ENCODE results near the gene GMPPA.

The GMPPA gene

GRCh38 chr2:219498280-219499057 lies at the start of gene GMPPA:
Gene GMPPA (plus strand): TSS chr2:219498891. CDS start chr2:219499976, 1,085 bp downstream.
- H3K27me3 ChIP-seq, result no peaks in the 10 kb centered on the region
- H3K27ac ChIP-seq, result peak within 1 kb of the TSS; percentile 96 to 99
- peaks cover 9 to 24% (median 19%) of the 10 kb centered on the region in 3 donors for H3K36me3 ChIP-seq
- peak; percentile 98 to 99 for DNase-seq
- intact Hi-C loops (cut with DNase I; ENCODE audit: low total_unique reads), result no loop called here
- peak within 1 kb of the TSS; percentile 69 to 73 for H3K4me3 ChIP-seq
- H3K9me3 ChIP-seq, result no peaks in the 10 kb centered on the region
- peak; percentile 12 to 27 for TF ChIP-seq CTCF (IDR thresholded peaks at IDR 0.05)
- H3K4me1 ChIP-seq, result peaks cover 0 to 46% (median 41%) of the 10 kb centered on the region in 4 donors

- Histone ChIP-seq H3K4me1 (peaks cover 0 to 96% (median 89%) of the 10 kb centered on the region in 4 donors), H3K36me3 (peaks cover 13 to 45% (median 35%) of the 10 kb centered on the region in 3 donors), H3K9me3 (no peaks in the 10 kb centered on the region), H3K27me3 (no peaks in the 10 kb centered on the region), H3K27ac (peak overlapping the region; percentile 96 to 97), H3K4me3 (peak overlapping the region; percentile 77 to 85)
- TF ChIP-seq CTCF (IDR thresholded peaks at IDR 0.05), result no peak
- intact Hi-C loops (cut with DNase I; ENCODE audit: low total_unique reads), result no loop called here
- DNase-seq, result no peak
These were observed 49.1 kb upstream of the GMPPA start for GRCh38 chr2:219449609-219450008.

GRCh38 chr2:219451661-219452360 lies 46.9 kb upstream of the GMPPA start:
- peak; percentile 89 to 97 for DNase-seq
- H3K4me1 ChIP-seq, result peaks cover 0 to 96% (median 83%) of the 10 kb centered on the region in 4 donors
- H3K36me3 ChIP-seq, result peaks cover 25 to 63% (median 41%) of the 10 kb centered on the region in 3 donors
- no peaks in the 10 kb centered on the region for H3K27me3 ChIP-seq
- H3K9me3 ChIP-seq, result no peaks in the 10 kb centered on the region
- intact Hi-C loops (cut with DNase I; ENCODE audit: low total_unique reads), result loop anchor here (2.0 kb wide), 1 partner anchor 17 kb away; the partner anchor contains the start of gene SPEG
- peak overlapping the region; percentile 77 to 85 for H3K4me3 ChIP-seq
- H3K27ac ChIP-seq, result peak overlapping the region; percentile 96 to 97
- TF ChIP-seq CTCF (IDR thresholded peaks at IDR 0.05), result no peak

GRCh38 chr2:219452361-219453317 lies 46.1 kb upstream of the GMPPA start:
- intact Hi-C loops (cut with DNase I; ENCODE audit: low total_unique reads), result loop anchor here (2.0 kb wide), 1 partner anchor 18 kb away; the partner anchor contains the start of gene SPEG

More at GRCh38 chr2:219452361-219453317, 46.1 kb upstream of the GMPPA start:
- Histone ChIP-seq H3K4me1 (peaks cover 0 to 96% (median 83%) of the 10 kb centered on the region in 4 donors), H3K27me3 (no peaks in the 10 kb centered on the region), H3K9me3 (no peaks in the 10 kb centered on the region), H3K27ac (peak overlapping the region; percentile 96 to 97), H3K4me3 (peak overlapping the region; percentile 77 to 85), H3K36me3 (peaks cover 33 to 63% (median 45%) of the 10 kb centered on the region in 3 donors)
- TF ChIP-seq CTCF (IDR thresholded peaks at IDR 0.05), result no peak
- peak; percentile 84 to 98 for DNase-seq

Data from tibial artery (tissue), 4 donors.